GM12864 (cell line): ENCODE data around the gene IL1RAPL2.

Experiments
- DNase-seq: peaks from one replicate; pipeline ENCODE4 v3.0.0-alpha.2; 2011; ENCODE audit warnings: low read depth
- H3K4me3 ChIP-seq: 2 replicates; pipeline ENCODE4 v1.5.1; 2011; ENCODE audit warnings: mild to moderate bottlenecking, low read depth, low read length, control low read depth
- TF ChIP-seq, protein P1 (sequence below): IDR thresholded peaks from 2 replicates; pipeline ENCODE4 v1.5.1; 2011; ENCODE audit warnings: low read depth, mild to moderate bottlenecking, moderate library complexity, low read length, control low read depth, inconsistent platforms; ENCODE audit errors: missing control alignments

The IL1RAPL2 gene

DNA sequence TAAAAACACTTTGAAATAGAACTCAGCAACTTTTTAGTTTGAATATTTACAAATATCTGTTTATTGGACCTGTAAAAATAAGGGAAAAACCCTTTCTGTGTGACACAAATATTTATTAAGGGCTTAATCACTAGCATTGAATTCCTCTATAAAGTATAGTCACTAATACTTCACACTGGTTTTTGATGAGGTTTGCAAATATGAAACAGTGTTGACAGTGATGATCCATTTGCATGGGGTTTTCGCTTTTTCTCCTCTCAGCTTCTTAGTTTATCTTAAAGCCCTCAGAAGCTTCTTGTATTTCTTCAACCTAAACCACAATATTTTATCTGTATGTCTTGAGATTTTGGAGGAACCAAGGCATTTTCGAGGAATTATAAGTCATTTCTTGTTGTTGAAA is 751.1 kb downstream of the IL1RAPL2 start:
- no peak overlapping the region for H3K4me3 ChIP-seq
- DNase-seq, result no peak
- TF ChIP-seq, protein P1, sequence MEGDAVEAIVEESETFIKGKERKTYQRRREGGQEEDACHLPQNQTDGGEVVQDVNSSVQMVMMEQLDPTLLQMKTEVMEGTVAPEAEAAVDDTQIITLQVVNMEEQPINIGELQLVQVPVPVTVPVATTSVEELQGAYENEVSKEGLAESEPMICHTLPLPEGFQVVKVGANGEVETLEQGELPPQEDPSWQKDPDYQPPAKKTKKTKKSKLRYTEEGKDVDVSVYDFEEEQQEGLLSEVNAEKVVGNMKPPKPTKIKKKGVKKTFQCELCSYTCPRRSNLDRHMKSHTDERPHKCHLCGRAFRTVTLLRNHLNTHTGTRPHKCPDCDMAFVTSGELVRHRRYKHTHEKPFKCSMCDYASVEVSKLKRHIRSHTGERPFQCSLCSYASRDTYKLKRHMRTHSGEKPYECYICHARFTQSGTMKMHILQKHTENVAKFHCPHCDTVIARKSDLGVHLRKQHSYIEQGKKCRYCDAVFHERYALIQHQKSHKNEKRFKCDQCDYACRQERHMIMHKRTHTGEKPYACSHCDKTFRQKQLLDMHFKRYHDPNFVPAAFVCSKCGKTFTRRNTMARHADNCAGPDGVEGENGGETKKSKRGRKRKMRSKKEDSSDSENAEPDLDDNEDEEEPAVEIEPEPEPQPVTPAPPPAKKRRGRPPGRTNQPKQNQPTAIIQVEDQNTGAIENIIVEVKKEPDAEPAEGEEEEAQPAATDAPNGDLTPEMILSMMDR, result no peak

DNA sequence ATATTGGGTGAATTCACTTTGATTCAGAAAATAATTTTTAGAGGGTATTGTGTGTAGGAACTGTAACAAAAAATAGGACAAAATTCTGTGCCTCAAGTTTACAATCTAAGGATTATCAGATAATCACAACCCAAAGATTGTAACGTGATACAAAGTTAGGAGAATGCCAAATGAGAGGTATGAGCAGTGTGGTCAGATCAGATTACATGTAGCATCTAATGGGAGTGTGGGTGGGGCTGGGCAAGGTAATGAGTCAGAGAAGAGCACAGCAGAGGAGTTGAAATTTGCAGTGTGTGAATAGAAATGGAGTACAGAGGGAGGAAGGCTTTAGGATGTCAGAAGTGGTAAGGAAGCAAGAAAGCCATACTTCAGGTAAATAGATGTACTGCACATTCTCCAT is 757.9 kb downstream of the IL1RAPL2 start:
- H3K4me3 ChIP-seq, result no peak overlapping the region
- DNase-seq, result no peak
- TF ChIP-seq, protein P1, result no peak

GRCh38 chrX:105328773-105329172 is 762.8 kb downstream of the IL1RAPL2 start:
- TF ChIP-seq, protein P1, result no peak
- no peak for DNase-seq
- H3K4me3 ChIP-seq, result no peak overlapping the region

GRCh38 chrX:105331244-105331643 is 765.2 kb downstream of the IL1RAPL2 start:
- TF ChIP-seq, protein P1, result no peak
- no peak overlapping the region for H3K4me3 ChIP-seq
- DNase-seq, result no peak

DNA sequence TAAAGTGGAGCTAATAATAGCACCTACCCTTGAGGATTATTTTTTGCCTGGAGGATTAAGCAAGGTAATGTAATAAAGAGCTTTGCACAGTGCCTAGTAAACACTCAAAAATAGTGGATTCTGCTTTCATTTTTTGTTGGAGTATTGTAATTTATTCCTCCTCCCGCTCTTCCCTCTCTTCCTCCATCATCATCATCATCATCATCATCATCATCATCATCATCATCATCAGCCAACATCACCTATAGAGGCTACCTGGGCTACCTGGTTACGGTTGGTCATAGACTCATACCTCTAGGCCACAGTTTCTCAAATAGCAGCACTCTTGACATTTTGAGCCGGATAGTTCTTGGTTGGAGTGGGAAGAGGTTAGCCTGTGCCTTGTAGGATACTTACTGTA is 781.4 kb downstream of the IL1RAPL2 start:
- DNase-seq, result no peak
- H3K4me3 ChIP-seq, result no peak overlapping the region
- TF ChIP-seq, protein P1, result no peak

DNA sequence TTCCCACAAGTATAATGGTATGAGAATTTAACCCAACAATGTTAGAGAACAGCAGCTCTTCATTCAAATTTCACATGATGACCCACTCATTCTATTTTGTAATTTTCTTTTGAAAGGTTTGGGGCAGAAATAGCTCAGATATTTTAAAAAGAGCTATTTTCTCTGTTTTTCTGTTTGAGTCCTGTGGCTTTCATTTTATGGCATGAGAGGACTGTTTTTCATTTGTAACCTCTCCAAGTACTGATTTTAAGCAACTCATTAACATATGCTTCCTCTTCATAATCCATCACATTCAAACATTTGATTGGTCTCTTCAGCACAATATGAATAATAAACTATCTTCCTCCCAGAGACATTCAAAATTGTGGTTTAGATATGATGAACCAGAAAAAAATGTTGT is 783.5 kb downstream of the IL1RAPL2 start:
- DNase-seq, result no peak
- TF ChIP-seq, protein P1, result no peak

GRCh38 chrX:105375816-105376215 is 809.8 kb downstream of the IL1RAPL2 start:
- TF ChIP-seq, protein P1, result no peak
- DNase-seq, result no peak
- no peak overlapping the region for H3K4me3 ChIP-seq

More for the DNA sequence above, 783.5 kb downstream of the IL1RAPL2 start:
- no peak overlapping the region for H3K4me3 ChIP-seq
